Gastroesophageal sphincter (tissue), 3 donors: ENCODE measurements around the gene DNAAF5.

ENCODE experiments used
- EP300 ChIP-seq: sonication (generic); formaldehyde crosslinking; IDR thresholded peaks from one replicate; pipeline ENCODE4 v1.6.1; 2017; ENCODE audit warnings: antibody characterized with exemption, mild to moderate bottlenecking
- POLR2A ChIP-seq, 2 donors: fragments of 450-650 bp; IDR thresholded peaks; one replicate each; pipeline ENCODE4 v1.6.1; 2017; ENCODE audit warnings: antibody characterized with exemption in 2 of 2, mild to moderate bottlenecking in 2 of 2, moderate library complexity in 1 of 2
- TF ChIP-seq, protein P1 (sequence below), 4 experiments: fragments of 200-600 bp in 2 of 4; fragments of 450-650 bp in 2 of 4; sonication (generic) in 1 of 4; IDR thresholded peaks; one replicate each; pipeline ENCODE4 v1.5.1; 2017 to 2019; ENCODE audit warnings: antibody characterized with exemption in 4 of 4, mild to moderate bottlenecking in 2 of 4, moderate library complexity in 2 of 4

DNA sequence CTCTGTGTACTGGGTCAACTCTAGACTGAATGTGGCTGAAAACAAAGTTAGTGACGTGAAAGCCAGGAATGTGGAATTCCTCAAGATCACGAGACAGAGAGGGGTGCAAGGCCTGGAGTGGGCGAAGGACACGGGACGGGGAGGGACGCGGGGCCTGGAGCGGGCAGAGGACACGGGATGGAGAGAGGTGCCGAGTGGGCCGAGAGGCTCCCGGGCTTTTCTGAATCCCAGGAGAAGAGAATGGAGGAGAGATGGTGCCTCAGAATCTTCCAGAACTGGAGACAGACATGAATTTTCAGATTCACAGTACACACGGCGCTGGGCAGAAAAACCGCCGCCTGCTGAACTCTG lies 51.2 kb downstream of the DNAAF5 start:
- TF ChIP-seq, protein P1, sequence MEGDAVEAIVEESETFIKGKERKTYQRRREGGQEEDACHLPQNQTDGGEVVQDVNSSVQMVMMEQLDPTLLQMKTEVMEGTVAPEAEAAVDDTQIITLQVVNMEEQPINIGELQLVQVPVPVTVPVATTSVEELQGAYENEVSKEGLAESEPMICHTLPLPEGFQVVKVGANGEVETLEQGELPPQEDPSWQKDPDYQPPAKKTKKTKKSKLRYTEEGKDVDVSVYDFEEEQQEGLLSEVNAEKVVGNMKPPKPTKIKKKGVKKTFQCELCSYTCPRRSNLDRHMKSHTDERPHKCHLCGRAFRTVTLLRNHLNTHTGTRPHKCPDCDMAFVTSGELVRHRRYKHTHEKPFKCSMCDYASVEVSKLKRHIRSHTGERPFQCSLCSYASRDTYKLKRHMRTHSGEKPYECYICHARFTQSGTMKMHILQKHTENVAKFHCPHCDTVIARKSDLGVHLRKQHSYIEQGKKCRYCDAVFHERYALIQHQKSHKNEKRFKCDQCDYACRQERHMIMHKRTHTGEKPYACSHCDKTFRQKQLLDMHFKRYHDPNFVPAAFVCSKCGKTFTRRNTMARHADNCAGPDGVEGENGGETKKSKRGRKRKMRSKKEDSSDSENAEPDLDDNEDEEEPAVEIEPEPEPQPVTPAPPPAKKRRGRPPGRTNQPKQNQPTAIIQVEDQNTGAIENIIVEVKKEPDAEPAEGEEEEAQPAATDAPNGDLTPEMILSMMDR (IDR thresholded peaks at IDR 0.05) = no peak
- TF ChIP-seq POLR2A (IDR thresholded peaks at IDR 0.05) (no peak), EP300 (no peak)
